T-cell (primary cell): ENCODE data around the gene SESN2. TPM values are rescaled to one million over a fixed set of nuclear protein-coding genes. Genes with fewer than 3 reads are reported as not detected.

Source experiments
- ATAC-seq, 4 experiments: fragments of 200-7000 bp in 3 of 4; fragments of 150-1000 bp in 1 of 4; cut with Tn5 transposase; replicated peaks in 1 of 4; 1 replicate in 3 of 4; 2 replicates in 1 of 4; pipeline ENCODE4 v1.10.0; 2021; ENCODE audit warnings: moderate library complexity in 3 of 4, mild to moderate bottlenecking in 2 of 4, moderate number of reproducible peaks in 1 of 4
- CTCF ChIA-PET, 2 donors: fragments of 300-600 bp; sonication (Branson Sonifier 250); formaldehyde crosslinking; loops; one replicate each; lab custom pipeline; 2022; ENCODE audit warnings: antibody characterized with exemption in 2 of 2; lab: Charles Lee
- POLR2A ChIA-PET, 2 donors: fragments of 300-600 bp; sonication (Branson Sonifier 250); formaldehyde crosslinking; loops; one replicate each; lab custom pipeline; 2022; ENCODE audit warnings: antibody characterized with exemption in 2 of 2; lab: Charles Lee
- DNase-seq, 35 experiments: peaks; one replicate each; pipeline versions ENCODE4 v3.0.0 to v3.0.0-alpha.2; 2013 to 2023
- H3K27ac ChIP-seq: one replicate; pipeline ENCODE4 v1.5.1; 2013; ENCODE audit warnings: low read length
- H3K27me3 ChIP-seq, 2 experiments: replicated peaks in 1 of 2; 1 replicate in 1 of 2; 2 replicates in 1 of 2; pipeline versions ENCODE4 v1.6.1 to v1.7.0; 2013; ENCODE audit warnings: low read length in 1 of 2, mixed read lengths in 1 of 2; ENCODE audit not compliant: control insufficient read depth in 2 of 2, insufficient read depth in 2 of 2; ENCODE audit errors: extremely low read depth in 1 of 2
- H3K36me3 ChIP-seq, 2 donors: 1 replicate in 1 of 2; 2 replicates in 1 of 2; pipeline versions ENCODE4 v1.6.1 to v1.7.0; 2013; ENCODE audit warnings: low read length in 1 of 2; ENCODE audit not compliant: control insufficient read depth in 2 of 2, insufficient read depth in 1 of 2; ENCODE audit errors: extremely low read depth in 1 of 2
- H3K4me1 ChIP-seq, 2 experiments: 1 replicate in 1 of 2; 2 replicates in 1 of 2; pipeline versions ENCODE4 v1.6.1 to v1.7.0; 2013; ENCODE audit warnings: low read length in 2 of 2, mixed read lengths in 1 of 2; ENCODE audit not compliant: insufficient read depth in 2 of 2, control insufficient read depth in 1 of 2; ENCODE audit errors: extremely low read depth in 1 of 2
- H3K4me3 ChIP-seq, 2 donors: 1 replicate in 1 of 2; 2 replicates in 1 of 2; pipeline versions ENCODE4 v1.5.1 to v1.7.0; 2013; ENCODE audit warnings: mild to moderate bottlenecking in 2 of 2, low read length in 1 of 2, moderate library complexity in 1 of 2; ENCODE audit not compliant: control insufficient read depth in 1 of 2; ENCODE audit errors: extremely low read depth in 1 of 2
- H3K9me3 ChIP-seq: 2 replicates; pipeline ENCODE4 v1.7.0; 2013
- H3K27ac Mint-ChIP-seq, 2 donors: one replicate each; pipeline ENCODE4 v1.8.0; 2020 to 2021; ENCODE audit warnings: mild to moderate bottlenecking in 2 of 2, mixed read lengths in 2 of 2
- H3K27me3 Mint-ChIP-seq, 2 donors: one replicate each; pipeline ENCODE4 v1.8.0; 2021 to 2022; ENCODE audit warnings: mixed read lengths in 2 of 2
- H3K36me3 Mint-ChIP-seq: one replicate; pipeline ENCODE4 v1.8.0; 2021; ENCODE audit warnings: mixed read lengths
- H3K4me1 Mint-ChIP-seq, 3 donors: one replicate each; pipeline ENCODE4 v1.8.0; 2020 to 2022; ENCODE audit warnings: mixed read lengths in 3 of 3, mild to moderate bottlenecking in 1 of 3
- H3K4me3 Mint-ChIP-seq, 3 donors: one replicate each; pipeline ENCODE4 v1.8.0; 2020 to 2022; ENCODE audit warnings: mild to moderate bottlenecking in 3 of 3, mixed read lengths in 3 of 3, moderate library complexity in 3 of 3
- H3K9me3 Mint-ChIP-seq, 3 donors: one replicate each; pipeline ENCODE4 v1.8.0; 2020 to 2022; ENCODE audit warnings: mixed read lengths in 3 of 3
- WGBS: methylation state at CpG from one replicate; pipeline ENCODE4 v1.1.5; 2013; ENCODE audit warnings: missing lambda C conversion rate; ENCODE audit not compliant: insufficient coverage; 5-methylcytosine and 5-hydroxymethylcytosine counted together
- total RNA-seq, 35 experiments: library from RNA in 6 of 35; stranded (reverse) in 6 of 35; fragments of 120-200 nt in 1 of 35; gene quantifications; one replicate each; pipeline versions ENCODE4 v1.2.1 to v1.2.4 and lab custom pipeline; 2013 to 2026

Gene SESN2
- total RNA-seq, 5 donors from 2014 or later (not counting 1 experiment from before 2014, with no cell fraction given): 7.1 to 11.9 (median 8.6) TPM

GRCh38 chr1:28240024-28240423 lies 19.3 kb upstream of the SESN2 start:
- Histone ChIP-seq H3K27me3 (no peaks in the 10 kb centered on the region), H3K4me1 (peaks cover 35 to 46% of the 10 kb centered on the region in 2 experiments), H3K9me3 (no peaks in the 10 kb centered on the region), H3K36me3 (peaks cover 0 to 6% of the 10 kb centered on the region in 2 donors), H3K4me3 (no peak overlapping the region), H3K27ac (no peak overlapping the region)
- H3K4me3 Mint-ChIP-seq: no peak overlapping the region
- no peaks in the 10 kb centered on the region for H3K9me3 Mint-ChIP-seq
- no peak for DNase-seq
- 100% methylated on average over 3 of the region's 4 CpGs for WGBS
- no peak for ATAC-seq
- H3K36me3 Mint-ChIP-seq: no peaks in the 10 kb centered on the region
- no peaks in the 10 kb centered on the region for H3K27me3 Mint-ChIP-seq
- ChIA-PET CTCF (no interaction called here), POLR2A (no interaction called here)
- no peak overlapping the region for H3K27ac Mint-ChIP-seq
- H3K4me1 Mint-ChIP-seq: peaks cover 23 to 29% (median 24%) of the 10 kb centered on the region in 3 donors

DNA sequence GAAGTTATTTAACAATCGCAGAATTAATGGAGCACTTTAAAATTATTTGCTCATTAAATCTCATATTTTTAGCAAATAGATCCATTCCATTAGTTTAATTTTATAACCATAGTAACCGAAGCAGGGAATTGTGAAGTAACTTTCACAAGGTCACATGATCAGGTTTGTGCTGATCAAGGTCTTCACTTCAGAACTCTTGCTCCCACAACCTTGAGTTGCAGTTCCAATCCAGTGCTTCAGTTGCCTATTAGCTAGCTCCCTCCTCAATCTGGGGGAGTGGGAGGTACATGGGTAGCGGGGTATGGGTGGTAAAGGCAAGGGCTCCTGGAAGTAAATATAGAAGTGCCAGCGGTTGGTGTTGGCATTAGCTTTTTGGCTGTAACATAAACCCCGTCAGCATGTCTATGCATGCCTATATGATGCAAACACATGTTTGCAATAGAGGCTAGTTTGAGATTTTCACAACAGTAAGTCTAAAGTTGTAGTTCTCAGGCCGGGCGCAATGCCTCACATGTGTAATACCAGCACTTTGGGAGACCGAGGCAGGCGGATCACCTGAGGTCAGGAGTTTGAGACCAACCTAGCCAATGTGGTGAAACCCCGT lies 17.6 kb upstream of the SESN2 start:
- CTCF ChIA-PET: no interaction called here
- H3K36me3 Mint-ChIP-seq: no peaks in the 10 kb centered on the region

DNA sequence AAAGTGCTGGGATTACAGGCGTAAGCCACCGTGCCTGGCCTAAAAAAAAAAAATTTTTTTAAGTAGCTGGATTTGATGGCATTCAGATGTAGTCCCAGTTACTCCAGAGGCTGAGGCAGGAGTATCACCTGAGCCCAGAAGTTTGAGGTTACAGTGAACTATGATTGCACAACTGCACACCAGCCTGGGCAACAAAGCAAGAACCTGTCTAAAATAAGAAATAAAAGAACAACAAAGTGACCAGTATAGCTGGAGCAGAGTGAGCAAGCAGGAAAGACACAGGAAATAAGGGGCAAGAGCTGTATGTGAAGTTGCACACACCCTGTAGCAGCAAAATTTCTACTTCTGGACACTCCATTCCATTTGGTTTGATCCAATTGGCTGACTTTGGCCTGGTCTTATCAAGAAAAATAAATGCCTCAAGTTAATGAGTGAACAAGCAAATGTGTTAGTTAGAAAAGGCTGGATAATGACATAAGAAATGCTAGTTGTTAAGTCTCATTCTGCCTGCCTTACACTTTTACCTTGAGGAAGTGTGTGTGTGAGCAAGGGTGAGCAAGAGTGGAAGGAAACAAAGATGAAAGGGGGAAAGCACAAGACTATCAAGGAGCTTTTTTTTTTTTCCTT lies 15.5 kb upstream of the SESN2 start:
- H3K4me1 Mint-ChIP-seq: peaks cover 43 to 54% (median 52%) of the 10 kb centered on the region in 3 donors
- no CpG with 5 or more reads among the region's 2 CpGs for WGBS
- DNase-seq (peak in 1 of 35 experiments; percentile 51), ATAC-seq (no peak)
- peak overlapping the region; percentile 92 to 95 for H3K27ac Mint-ChIP-seq
- Histone ChIP-seq H3K27me3 (no peaks in the 10 kb centered on the region), H3K4me3 (no peak overlapping the region), H3K9me3 (no peaks in the 10 kb centered on the region), H3K36me3 (no peaks in the 10 kb centered on the region), H3K27ac (peak overlapping the region; percentile 95), H3K4me1 (peaks cover 46 to 53% of the 10 kb centered on the region in 2 experiments)
- no peaks in the 10 kb centered on the region for H3K36me3 Mint-ChIP-seq
- ChIA-PET POLR2A (interaction anchor here (0.6 to 4.6 kb wide), 7 partner anchors 8 to 1552 kb away, joined by 3 to 37 read pairs (median 3); partner anchors contain the start of gene ATP5IF1 (in 1 of the 2)), CTCF (interaction anchor here in 1 of 2 donors (0.6 to 0.8 kb wide), 2 partner anchors 154 to 1564 kb away, joined by 3 read pairs; no protein-coding TSS in a partner anchor)
- no peaks in the 10 kb centered on the region for H3K27me3 Mint-ChIP-seq
- H3K4me3 Mint-ChIP-seq: peak overlapping the region; percentile 13 to 72 (median 44)
- no peaks in the 10 kb centered on the region for H3K9me3 Mint-ChIP-seq

More for the DNA sequence above, 17.6 kb upstream of the SESN2 start:
- peak overlapping the region in 1 of 2 donors; percentile 22 for H3K27ac Mint-ChIP-seq
- H3K4me1 Mint-ChIP-seq: peaks cover 27 to 38% (median 34%) of the 10 kb centered on the region in 3 donors
- Histone ChIP-seq H3K27me3 (no peaks in the 10 kb centered on the region), H3K4me3 (no peak overlapping the region), H3K27ac (no peak overlapping the region), H3K9me3 (no peaks in the 10 kb centered on the region), H3K4me1 (peaks cover 43 to 45% of the 10 kb centered on the region in 2 experiments), H3K36me3 (peaks cover 0 to 6% of the 10 kb centered on the region in 2 donors)
- POLR2A ChIA-PET: no interaction called here
- H3K4me3 Mint-ChIP-seq: no peak overlapping the region
- no peaks in the 10 kb centered on the region for H3K27me3 Mint-ChIP-seq
- 95% methylated on average over 7 of the region's 10 CpGs for WGBS
- ATAC-seq: no peak
- DNase-seq: no peak
- H3K9me3 Mint-ChIP-seq: no peaks in the 10 kb centered on the region

GRCh38 chr1:28244549-28245251 lies 14.6 kb upstream of the SESN2 start:
- ATAC-seq: no peak
- 72% methylated on average over 10 of the region's 13 CpGs for WGBS
- DNase-seq: no peak
- POLR2A ChIA-PET: interaction anchor here (0.6 to 4.6 kb wide), 3 partner anchors 9 to 1553 kb away, joined by 3 to 37 read pairs (median 9); partner anchors contain the start of genes ATP5IF1 (in 1 of the 2) and DNAJC8 (in 1 of the 2)
- H3K36me3 ChIP-seq: no peaks in the 10 kb centered on the region
- no peaks in the 10 kb centered on the region for H3K27me3 Mint-ChIP-seq
- CTCF ChIA-PET: interaction anchor here (0.5 to 2.1 kb wide), 6 partner anchors 13 to 1565 kb away, joined by 3 to 10 read pairs (median 3); no protein-coding TSS in a partner anchor
- H3K36me3 Mint-ChIP-seq: no peaks in the 10 kb centered on the region
- peaks cover 51 to 61% (median 59%) of the 10 kb centered on the region in 3 donors for H3K4me1 Mint-ChIP-seq
- H3K27ac ChIP-seq: peak overlapping the region; percentile 95
- H3K4me3 Mint-ChIP-seq: peak overlapping the region; percentile 13 to 72 (median 66)
- no peaks in the 10 kb centered on the region for H3K27me3 ChIP-seq
- peaks cover 53 to 59% of the 10 kb centered on the region in 2 experiments for H3K4me1 ChIP-seq
- peak overlapping the region in 1 of 2 donors; percentile 11 for H3K4me3 ChIP-seq
- no peaks in the 10 kb centered on the region for H3K9me3 Mint-ChIP-seq
- H3K9me3 ChIP-seq: no peaks in the 10 kb centered on the region
- H3K27ac Mint-ChIP-seq: peak overlapping the region; percentile 92 to 95

GRCh38 chr1:28246427-28246832 lies 12.9 kb upstream of the SESN2 start:
- Histone ChIP-seq H3K9me3 (no peaks in the 10 kb centered on the region), H3K4me1 (peaks cover 53 to 61% of the 10 kb centered on the region in 2 experiments), H3K36me3 (no peaks in the 10 kb centered on the region), H3K27me3 (no peaks in the 10 kb centered on the region), H3K27ac (peak overlapping the region; percentile 95), H3K4me3 (peak overlapping the region; percentile 67 to 70)
- H3K27ac Mint-ChIP-seq: peak overlapping the region; percentile 88 to 94
- peaks cover 51 to 63% (median 61%) of the 10 kb centered on the region in 3 donors for H3K4me1 Mint-ChIP-seq
- peak overlapping the region; percentile 83 to 93 (median 86) for H3K4me3 Mint-ChIP-seq
- ChIA-PET POLR2A (interaction anchor here (0.5 to 4.6 kb wide), 28 partner anchors 9 to 1868 kb away, joined by 3 to 37 read pairs (median 6); partner anchors contain the start of genes ATP5IF1 (in 2 of the 2), DNAJC8 (in 1 of the 2), FAM76A (in 1 of the 2) and MED18 (in 1 of the 2)), CTCF (interaction anchor here (0.6 to 2.1 kb wide), 14 partner anchors 9 to 1413 kb away, joined by 3 to 17 read pairs (median 4); partner anchors contain the start of genes ATP5IF1 (in 2 of the 2), FAM76A (in 1 of the 2), MED18 (in 1 of the 2) and SRSF4 (in 1 of the 2))
- H3K27me3 Mint-ChIP-seq: no peaks in the 10 kb centered on the region
- 0% methylated on average over 2 of the region's 11 CpGs for WGBS
- no peaks in the 10 kb centered on the region for H3K36me3 Mint-ChIP-seq
- DNase-seq (peak in 29 of 35 experiments; percentile 25 to 86 (median 56)), ATAC-seq (peak; percentile 10 to 65 (median 22))
- no peaks in the 10 kb centered on the region for H3K9me3 Mint-ChIP-seq
